Fibroblast of skin of left quadriceps (primary cell): ENCODE results near the gene GRHL1.

Experiments
- DNase-seq, 2 experiments: peaks; one replicate each; pipeline ENCODE4 v3.0.0-alpha.2; 2013; ENCODE audit warnings: low read depth in 2 of 2

Gene GRHL1

GRCh38 chr2:9972621-9973479, 21.4 kb downstream of the GRHL1 start:
- DNase-seq, result no peak

GRCh38 chr2:9973690-9974089, 22.2 kb downstream of the GRHL1 start:
- DNase-seq, result no peak

- DNase-seq, result no peak
These were observed 22.9 kb downstream of the GRHL1 start for GRCh38 chr2:9974343-9974742.

- no peak for DNase-seq
These were observed 23.8 kb downstream of the GRHL1 start for GRCh38 chr2:9975328-9975727.

GRCh38 chr2:9975805-9976447, 24.4 kb downstream of the GRHL1 start:
- peak; percentile 87 for DNase-seq

DNA sequence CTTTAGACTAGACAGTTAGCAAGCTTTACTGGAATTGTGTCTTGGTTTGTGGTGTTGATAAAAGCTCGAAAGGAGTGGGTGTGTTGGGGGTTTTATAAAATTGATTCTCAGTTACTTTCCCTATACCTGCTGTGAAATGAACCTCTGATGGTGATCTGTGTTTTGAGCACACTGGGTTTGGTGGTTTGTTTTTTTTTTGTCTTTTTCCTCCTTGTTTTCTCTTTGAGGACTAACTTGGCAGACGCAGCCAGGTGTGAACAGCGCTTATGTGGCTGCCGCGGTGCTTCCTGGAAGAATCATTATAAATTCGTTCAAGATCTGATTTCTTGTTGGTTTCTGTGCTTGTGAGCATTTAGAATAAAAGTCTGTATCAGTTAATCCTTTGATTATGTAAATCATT, 28.5 kb downstream of the GRHL1 start:
- DNase-seq, result no peak

DNA sequence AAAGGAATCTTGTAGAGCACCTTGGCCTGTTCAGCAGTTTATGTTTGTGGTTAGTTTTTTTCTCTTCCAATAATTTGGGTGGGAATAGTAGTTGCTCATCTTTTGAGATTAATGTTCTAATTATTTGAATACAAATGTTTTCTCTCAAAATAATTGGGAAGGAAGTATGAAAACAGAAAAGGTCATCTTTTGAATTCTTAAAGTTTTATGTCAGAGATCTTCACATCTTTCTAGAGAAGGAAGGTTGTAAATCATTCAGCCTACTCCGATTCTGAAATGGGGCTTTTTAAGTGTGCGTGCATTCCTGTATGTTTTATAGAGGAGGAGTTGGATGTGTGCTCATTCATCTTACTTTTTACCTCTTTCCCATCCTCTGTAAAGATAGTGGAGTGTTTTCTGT, 29.0 kb downstream of the GRHL1 start:
- no peak for DNase-seq

- DNase-seq, result no peak
These were observed 30.2 kb downstream of the GRHL1 start for GRCh38 chr2:9981655-9982054.

GRCh38 chr2:9982248-9982647, 30.8 kb downstream of the GRHL1 start:
- DNase-seq, result peak; percentile 88 to 89

- no peak for DNase-seq
These were observed 31.4 kb downstream of the GRHL1 start for GRCh38 chr2:9982891-9983290.

GRCh38 chr2:9983401-9984216, 32.1 kb downstream of the GRHL1 start:
- no peak for DNase-seq

DNA sequence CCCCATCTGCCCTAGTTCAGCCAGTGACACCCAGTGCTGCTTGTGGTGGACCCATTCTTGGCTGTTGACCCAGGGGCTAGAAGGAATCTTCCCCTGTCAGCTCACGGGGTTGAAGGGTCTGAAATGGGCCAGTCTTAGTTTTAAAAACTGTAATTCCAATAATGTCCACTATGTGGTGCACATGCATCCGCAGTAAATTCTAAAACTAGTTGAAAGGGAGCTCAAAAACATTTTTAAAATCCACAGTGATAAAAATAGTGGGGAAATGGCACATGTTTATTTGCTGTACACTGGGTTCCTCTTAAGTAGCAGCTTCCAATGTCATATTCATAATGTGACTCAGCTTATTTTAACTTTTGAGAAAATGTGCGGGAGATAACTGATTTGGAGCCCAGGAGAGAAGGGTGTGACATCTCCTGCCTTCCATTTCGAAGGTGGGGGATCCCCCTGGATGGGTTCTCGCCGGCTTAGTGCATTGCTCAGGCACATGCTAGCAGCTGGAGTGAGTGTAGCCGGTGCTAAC, 32.8 kb downstream of the GRHL1 start:
- DNase-seq, result no peak

DNA sequence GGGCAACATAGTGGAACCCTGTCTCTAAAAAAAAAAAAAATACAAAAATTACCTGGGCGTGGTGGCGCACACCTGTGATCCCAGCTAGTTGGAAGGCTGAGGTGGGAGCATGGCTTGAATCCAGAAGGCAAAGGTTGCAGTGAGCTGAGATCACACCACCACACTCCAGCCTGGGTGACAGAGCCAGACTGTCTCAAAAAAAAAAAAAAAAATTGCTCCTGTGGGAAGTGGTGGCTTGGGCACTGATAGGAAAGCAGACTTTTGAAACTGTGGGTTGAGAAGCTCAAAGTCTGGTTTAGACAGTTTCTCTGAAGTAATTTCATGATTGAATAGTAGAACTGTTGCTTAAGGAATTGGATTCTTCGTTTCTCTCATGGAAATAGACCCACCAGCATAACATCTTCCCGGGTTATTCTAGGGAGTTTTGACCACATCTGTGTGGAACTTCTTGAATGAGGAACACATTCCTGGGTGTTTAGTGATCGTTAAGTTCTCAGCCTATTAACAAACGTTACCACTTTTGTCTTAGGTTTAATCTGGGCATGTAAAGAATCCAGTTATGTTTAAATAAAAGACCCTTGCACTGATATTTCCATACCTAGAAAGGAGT, 33.5 kb downstream of the GRHL1 start:
- DNase-seq, result peak; percentile 62 to 69

GRCh38 chr2:9985531-9986328, 34.2 kb downstream of the GRHL1 start:
- DNase-seq, result no peak

- DNase-seq, result no peak
These were observed 36.8 kb downstream of the GRHL1 start for GRCh38 chr2:9988320-9988719.

- DNase-seq, result no peak
These were observed 39.2 kb downstream of the GRHL1 start for GRCh38 chr2:9990736-9991135.

DNA sequence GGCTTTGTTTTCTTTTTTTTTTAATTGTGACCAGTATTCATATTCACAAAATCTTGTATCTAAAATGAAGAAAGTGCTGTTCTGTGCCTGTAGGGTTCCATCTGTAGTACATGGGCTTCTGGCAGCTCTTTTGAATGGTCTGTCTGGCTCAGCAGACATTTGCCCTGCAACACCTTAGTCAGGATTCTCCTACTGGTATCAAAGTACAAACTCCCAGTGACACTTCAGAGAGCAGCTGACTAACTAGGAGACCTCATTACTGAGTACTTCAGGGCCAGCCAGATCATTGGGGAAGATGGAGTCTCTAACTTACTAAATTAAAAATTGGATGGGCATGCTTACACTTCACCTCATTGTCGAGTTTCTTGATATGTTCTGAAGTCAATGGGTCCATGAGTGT, 39.7 kb downstream of the GRHL1 start:
- no peak for DNase-seq

DNA sequence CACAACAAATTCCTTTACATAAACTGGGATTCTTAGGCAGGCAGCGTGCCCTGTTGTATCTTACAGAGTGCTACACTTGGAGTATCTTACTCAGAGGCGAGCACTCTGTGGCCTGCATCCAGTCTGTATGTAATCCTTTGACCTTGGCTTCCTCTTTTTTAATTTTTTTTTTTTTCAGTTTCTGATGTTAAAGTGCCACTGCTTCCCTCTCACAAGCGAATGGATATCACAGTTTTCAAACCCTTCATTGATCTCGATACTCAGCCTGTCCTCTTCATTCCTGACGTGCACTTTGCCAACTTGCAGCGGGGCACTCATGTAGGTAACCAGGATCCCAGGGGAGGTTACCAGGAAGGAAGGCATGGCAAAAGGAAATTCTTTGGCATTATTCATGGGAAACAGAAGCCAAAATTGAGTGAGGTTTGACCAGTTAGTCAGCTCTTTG, 40.4 kb downstream of the GRHL1 start:
- DNase-seq, result no peak

GRCh38 chr2:9992427-9993187, 41.1 kb downstream of the GRHL1 start:
- DNase-seq, result no peak

GRCh38 chr2:9993488-9994165, 42.1 kb downstream of the GRHL1 start:
- no peak for DNase-seq
